K562 (cell line): ENCODE data around the gene RHOBTB3. TPM values are rescaled to one million over a fixed set of nuclear protein-coding genes. Genes with fewer than 3 reads are reported as not detected.

Source experiments
- ARNT ChIP-seq, 2 experiments: fragments of 450-650 bp; IDR thresholded peaks; 2 replicates each; pipeline ENCODE4 v1.6.1; 2016; ENCODE audit warnings: mild to moderate bottlenecking in 1 of 2
- BRD4 ChIP-seq: fragments of 200-600 bp; sonication (generic); IDR thresholded peaks from 2 replicates; pipeline ENCODE4 v1.6.1; 2017; ENCODE audit warnings: inconsistent platforms
- C11orf30 ChIP-seq: fragments of 450-650 bp; IDR thresholded peaks from 2 replicates; pipeline ENCODE4 v1.6.1; 2016; ENCODE audit warnings: low read depth, mild to moderate bottlenecking
- CBFA2T2 ChIP-seq: fragments of 450-650 bp; conservative IDR thresholded peaks from 2 replicates; pipeline ENCODE4 v1.6.1; 2017; ENCODE audit warnings: mild to moderate bottlenecking
- DACH1 ChIP-seq: fragments of 450-650 bp; IDR thresholded peaks from 2 replicates; pipeline ENCODE4 v1.6.1; 2018; ENCODE audit not compliant: partially characterized antibody
- ESRRB ChIP-seq: fragments of 250-450 bp; sonication (Bioruptor Pico); IDR thresholded peaks from 2 replicates; pipeline ENCODE4 v1.5.0; 2020; ENCODE audit warnings: mild to moderate bottlenecking, moderate library complexity, borderline replicate concordance
- HDGF ChIP-seq: fragments of 450-650 bp; IDR thresholded peaks from 2 replicates; pipeline ENCODE4 v1.6.1; 2016
- HMG20A ChIP-seq: fragments of 450-650 bp; formaldehyde crosslinking; conservative IDR thresholded peaks from 2 replicates; pipeline ENCODE4 v1.4.0; 2020; ENCODE audit warnings: mild to moderate bottlenecking, mixed read lengths
- HMG20B ChIP-seq: fragments of 250-450 bp; sonication (Bioruptor Pico); IDR thresholded peaks from 2 replicates; pipeline ENCODE4 v1.5.0; 2021; ENCODE audit warnings: mild to moderate bottlenecking
- KAT7 ChIP-seq: sonication (generic); formaldehyde crosslinking; IDR thresholded peaks from 2 replicates; pipeline ENCODE4 v1.8.0; 2022; ENCODE audit warnings: missing genetic modification reagents, mild to moderate bottlenecking, borderline replicate concordance
- MAFK ChIP-seq: IDR thresholded peaks from 2 replicates; pipeline ENCODE4 v1.6.1; 2011; ENCODE audit warnings: low read length, improper control_type of control experiment
- NCOR1 ChIP-seq: fragments of 450-650 bp; IDR thresholded peaks from 2 replicates; pipeline ENCODE4 v1.6.1; 2016; ENCODE audit warnings: mild to moderate bottlenecking, moderate library complexity
- NR4A1 ChIP-seq, 2 experiments: fragments of 250-450 bp in 1 of 2; fragments of 450-650 bp in 1 of 2; sonication (Bioruptor Pico) in 1 of 2; IDR thresholded peaks; 2 replicates each; pipeline versions ENCODE4 v1.4.0 to v1.6.1; 2016 to 2020; ENCODE audit warnings: mild to moderate bottlenecking in 2 of 2, missing compliant biosample characterization in 1 of 2, missing genetic modification characterization in 1 of 2, moderate library complexity in 1 of 2
- POLR2B ChIP-seq: fragments of 450-650 bp; IDR thresholded peaks from 2 replicates; pipeline ENCODE4 v1.6.1; 2018; ENCODE audit warnings: low read depth; ENCODE audit not compliant: partially characterized antibody
- RBFOX2 ChIP-seq: fragments of 200-400 bp; formaldehyde crosslinking; IDR thresholded peaks from 2 replicates; pipeline ENCODE4 v1.6.1; 2017; ENCODE audit warnings: low read depth, mild to moderate bottlenecking, low read length, moderate library complexity
- TCF7 ChIP-seq: sonication (generic); IDR thresholded peaks from 2 replicates; pipeline ENCODE4 v1.6.1; 2016; ENCODE audit warnings: antibody characterized with exemption, borderline replicate concordance
- ZNF311 ChIP-seq: fragments of 250-450 bp; sonication (Bioruptor Pico); IDR thresholded peaks from 2 replicates; pipeline ENCODE4 v1.4.0; 2020; ENCODE audit warnings: mild to moderate bottlenecking, moderate library complexity
- ZNF316 ChIP-seq: fragments of 450-650 bp; IDR thresholded peaks from 2 replicates; pipeline ENCODE4 v1.6.1; 2016
- ZNF589 ChIP-seq: fragments of 200-800 bp; sonication (Bioruptor generic); IDR thresholded peaks from 2 replicates; pipeline ENCODE4 v1.6.1; 2016; ENCODE audit warnings: low read depth, missing genetic modification characterization, missing compliant biosample characterization
- polyA plus RNA-seq, 8 experiments: library from polyadenylated mRNA; depleted of rRNA in 4 of 8; stranded (reverse) in 5 of 8; unstranded in 3 of 8; fragments of >200 nt; fragmentation: Nextera tagmentation in 2 of 8; fragmentation: Illumina TruSeq in 1 of 8; extraction: Ambion mirVana in 2 of 8; extraction: Trizol in 1 of 8; gene quantifications; 2 replicates each; pipeline versions ENCODE4 v1.2.1 to v1.2.3, GENCODE V29; 2011 to 2014; ENCODE audit warnings: inconsistent platforms in 1 of 8, missing spikeins in 1 of 8
- total RNA-seq, 7 experiments: library from RNA; depleted of rRNA in 6 of 7; stranded (reverse); fragments of >200 nt in 6 of 7; fragmentation: Illumina TruSeq in 2 of 7; extraction: Trizol in 2 of 7; gene quantifications; 2 replicates each; pipeline versions ENCODE4 v1.2.1 to v1.2.3, GENCODE V29; 2011 to 2021; ENCODE audit warnings: low replicate concordance in 1 of 7

Gene RHOBTB3
- total and polyA plus RNA-seq, 9 of the 15 experiments (the other 6 are each of a cell fraction or from before 2014, with no cell fraction given) = 39.7 to 143 (median 115) TPM

- TF ChIP-seq KAT7 (CRISPR knock-in tag) = peak; percentile 28; the same call in 1 of the 2 replicates
- TF ChIP-seq NCOR1 = no peak
- TF ChIP-seq POLR2B = no peak
- no peak for TF ChIP-seq ESRRB (CRISPR knock-in tag)
- peak; percentile 29; the same call in 1 of the 2 replicates for TF ChIP-seq ZNF311 (CRISPR knock-in tag)
- TF ChIP-seq BRD4 = 0 out of 2 replicates have a peak, but pooled peaks have one; percentile 23
- TF ChIP-seq DACH1 = no peak
- TF ChIP-seq HMG20B (CRISPR knock-in tag) = no peak
- peak; percentile 58 for TF ChIP-seq MAFK
- TF ChIP-seq HMG20A (CRISPR knock-in tag) = no peak
- peak; percentile 93 for TF ChIP-seq ZNF316
- TF ChIP-seq ARNT (IDR thresholded peaks at IDR 0.05) = no peak
- TF ChIP-seq TCF7 = no peak
- no peak for TF ChIP-seq HDGF
- TF ChIP-seq C11orf30 = peak; percentile 83
- no peak for TF ChIP-seq CBFA2T2
- peak; percentile 77; the same call in 1 of the 2 replicates for TF ChIP-seq ZNF589 (CRISPR knock-in tag)
- 0 out of 2 replicates have a peak, but pooled peaks have one; percentile 53 for TF ChIP-seq NR4A1 (CRISPR knock-in tag; IDR thresholded peaks at IDR 0.05)
- no peak for TF ChIP-seq NR4A1 (tag; IDR thresholded peaks at IDR 0.05)
- 0 out of 2 replicates have a peak, but pooled peaks have one; percentile 15 for TF ChIP-seq RBFOX2
Observed at GRCh38 chr5:95725937-95726810, 5.0 kb upstream of the RHOBTB3 start (continued).
